Liver (tissue), 9 donors: ENCODE data around the gene PODNL1. TPM values are rescaled to one million over a fixed set of nuclear protein-coding genes. Genes with fewer than 3 reads are reported as not detected.
"Not testable (repeated sequence)": the region's sequence is repeated elsewhere in the genome, so short reads cannot be mapped to it uniquely, and the experiment has no call there.

Experiments used
- DNase-seq: peaks from one replicate; pipeline ENCODE4 v3.0.0-alpha.2; 2017; ENCODE audit warnings: low spot score
- H3K27ac ChIP-seq, 2 donors: one replicate each; pipeline ENCODE4 v1.7.0; 2013; ENCODE audit warnings: inconsistent platforms in 2 of 2, low read length in 2 of 2, control low read depth in 1 of 2, low read depth in 1 of 2, mild to moderate bottlenecking in 1 of 2
- H3K27me3 ChIP-seq, 4 donors: one replicate each; pipeline versions ENCODE4 v1.6.1 to v1.7.0; 2013; ENCODE audit warnings: low read length in 3 of 4, inconsistent platforms in 1 of 4, mild to moderate bottlenecking in 1 of 4, moderate library complexity in 1 of 4; ENCODE audit not compliant: control insufficient read depth in 4 of 4, insufficient read depth in 4 of 4
- H3K36me3 ChIP-seq, 4 donors: one replicate each; pipeline versions ENCODE4 v1.6.1 to v1.7.0; 2013; ENCODE audit warnings: low read length in 3 of 4, mild to moderate bottlenecking in 3 of 4, low read depth in 1 of 4, moderate library complexity in 1 of 4; ENCODE audit not compliant: control insufficient read depth in 4 of 4, insufficient read depth in 3 of 4
- H3K4me1 ChIP-seq, 4 donors: one replicate each; pipeline versions ENCODE4 v1.6.1 to v1.7.0; 2013; ENCODE audit warnings: low read length in 3 of 4, mild to moderate bottlenecking in 3 of 4, moderate library complexity in 1 of 4; ENCODE audit not compliant: control insufficient read depth in 4 of 4, insufficient read depth in 4 of 4
- H3K4me3 ChIP-seq, 3 donors: one replicate each; pipeline versions ENCODE4 v1.6.1 to v1.7.0; 2013; ENCODE audit warnings: low read length in 3 of 3, control low read depth in 1 of 3, low read depth in 1 of 3, mild to moderate bottlenecking in 1 of 3
- H3K9ac ChIP-seq, 2 donors: one replicate each; pipeline ENCODE4 v1.7.0; 2013; ENCODE audit warnings: low read length in 2 of 2, mild to moderate bottlenecking in 2 of 2, moderate library complexity in 2 of 2, control low read depth in 1 of 2, low read depth in 1 of 2
- H3K9me3 ChIP-seq, 4 donors: one replicate each; pipeline versions ENCODE4 v1.6.1 to v1.7.0; 2013; ENCODE audit warnings: low read length in 3 of 4; ENCODE audit not compliant: control insufficient read depth in 4 of 4
- ATF3 ChIP-seq: IDR thresholded peaks from 2 replicates; pipeline ENCODE4 v1.6.1; 2016; ENCODE audit warnings: antibody characterized with exemption
- CTCF ChIP-seq: fragments of 150-350 bp; IDR thresholded peaks from 2 replicates; pipeline ENCODE4 v1.5.1; 2017; ENCODE audit warnings: improper control_type of control experiment, low read depth, low read length; ENCODE audit not compliant: missing input control
- EGR1 ChIP-seq, 2 donors: IDR thresholded peaks; 2 replicates each; pipeline ENCODE4 v1.6.1; 2016 to 2018; ENCODE audit warnings: antibody characterized with exemption in 2 of 2, low read depth in 2 of 2
- FOXA1 ChIP-seq: IDR thresholded peaks from 2 replicates; pipeline ENCODE4 v1.6.1; 2016; ENCODE audit warnings: antibody characterized with exemption
- GABPA ChIP-seq, 2 donors: IDR thresholded peaks in 1 of 2; conservative IDR thresholded peaks in 1 of 2; 2 replicates each; pipeline ENCODE4 v1.6.1; 2016; ENCODE audit warnings: antibody characterized with exemption in 2 of 2, mild to moderate bottlenecking in 1 of 2, moderate library complexity in 1 of 2
- HNF4A ChIP-seq, 2 donors: conservative IDR thresholded peaks; 2 replicates each; pipeline ENCODE4 v1.6.1; 2016; ENCODE audit warnings: antibody characterized with exemption in 2 of 2, mild to moderate bottlenecking in 2 of 2
- HNF4G ChIP-seq: IDR thresholded peaks from 2 replicates; pipeline ENCODE4 v1.6.1; 2016; ENCODE audit warnings: antibody characterized with exemption
- JUND ChIP-seq, 2 donors: IDR thresholded peaks; 2 replicates each; pipeline ENCODE4 v1.6.1; 2016; ENCODE audit warnings: antibody characterized with exemption in 2 of 2
- MAX ChIP-seq: IDR thresholded peaks from 2 replicates; pipeline ENCODE4 v1.6.1; 2016; ENCODE audit warnings: antibody characterized with exemption
- NR2F2 ChIP-seq: IDR thresholded peaks from 2 replicates; pipeline ENCODE4 v1.6.1; 2016; ENCODE audit warnings: antibody characterized with exemption
- RAD21 ChIP-seq, 2 donors: IDR thresholded peaks; 2 replicates each; pipeline ENCODE4 v1.6.1; 2016; ENCODE audit warnings: antibody characterized with exemption in 2 of 2, mild to moderate bottlenecking in 2 of 2
- RXRA ChIP-seq, 2 donors: IDR thresholded peaks; 2 replicates each; pipeline ENCODE4 v1.6.1; 2017 to 2018; ENCODE audit warnings: antibody characterized with exemption in 2 of 2, mild to moderate bottlenecking in 1 of 2
- SP1 ChIP-seq: IDR thresholded peaks from 2 replicates; pipeline ENCODE4 v1.6.1; 2018; ENCODE audit warnings: antibody characterized with exemption, mild to moderate bottlenecking
- TAF1 ChIP-seq: conservative IDR thresholded peaks from 2 replicates; pipeline ENCODE4 v1.6.1; 2016; ENCODE audit warnings: antibody characterized with exemption, mild to moderate bottlenecking
- YY1 ChIP-seq: IDR thresholded peaks from 2 replicates; pipeline ENCODE4 v1.6.1; 2016; ENCODE audit warnings: antibody characterized with exemption, mild to moderate bottlenecking
- WGBS: extraction: QIAGEN DNeasy Blood & Tissue Kit; methylation state at CpG from one replicate; pipeline ENCODE4 v1.1.7; 2013; 5-methylcytosine and 5-hydroxymethylcytosine counted together
- polyA plus RNA-seq, 2 donors: library from polyadenylated mRNA; stranded (reverse) in 1 of 2; unstranded in 1 of 2; fragments of 200-250 nt in 1 of 2; fragments of >200 nt in 1 of 2; fragmentation: Nextera tagmentation in 1 of 2; extraction: Ambion mirVana in 1 of 2; gene quantifications; one replicate each; pipeline versions ENCODE4 v1.2.1 to v1.2.3, GENCODE V29; 2013 to 2015
- total RNA-seq, 2 donors: library from RNA; depleted of rRNA; stranded (reverse); fragments of >200 nt; gene quantifications; one replicate each; pipeline ENCODE4 v1.2.3, GENCODE V29; 2014
- TF ChIP-seq, protein P1 (sequence below): IDR thresholded peaks from 2 replicates; pipeline ENCODE4 v1.6.1; 2016; ENCODE audit warnings: antibody characterized with exemption, mild to moderate bottlenecking
- donor health status: healthy.
- donor health status: healthy.
- donor health status: healthy.
- donor health status: healthy.
- donor health status: healthy.

Gene PODNL1
- total and polyA plus RNA-seq, 4 donors: 0.30 TPM; not detected in 3

DNA sequence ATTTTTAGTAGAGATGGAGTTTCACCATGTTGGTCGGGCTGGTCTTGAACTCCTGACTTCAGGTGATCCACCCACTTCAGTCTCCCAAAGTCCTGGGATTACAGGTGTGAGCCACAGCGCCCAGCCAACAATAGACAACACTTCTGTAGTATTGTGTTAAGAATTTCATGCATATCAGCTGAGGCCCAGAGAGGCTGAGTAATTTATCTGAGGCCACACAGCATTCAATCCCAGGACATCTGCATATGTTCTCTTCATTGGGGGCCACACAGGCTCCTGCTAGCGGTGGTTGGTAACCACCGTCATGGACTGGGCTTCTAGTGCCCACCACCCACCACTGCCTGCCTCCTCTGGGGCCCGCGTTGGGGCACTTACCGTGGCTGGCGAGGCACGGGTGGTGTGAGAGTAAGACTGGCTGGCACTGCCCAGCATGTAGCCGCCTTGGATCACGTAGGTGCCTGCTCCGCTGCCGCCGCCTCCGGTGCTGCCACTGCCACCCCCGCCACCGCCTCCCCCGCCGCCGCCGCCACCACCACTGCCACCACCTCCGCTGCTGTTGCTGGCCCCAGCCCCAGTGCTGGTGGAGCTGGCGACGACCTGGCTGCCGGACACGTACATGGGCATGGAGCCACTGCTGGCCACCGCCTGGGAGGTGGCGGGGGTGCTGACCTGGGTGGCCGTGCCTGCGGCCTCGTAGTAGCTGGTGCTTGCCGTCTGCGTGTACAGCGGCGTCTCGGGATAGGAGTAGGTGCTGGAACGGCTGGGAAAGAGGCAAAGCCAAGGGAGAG is 34.3 kb upstream of the PODNL1 start:
- peaks cover 12 to 60% (median 29%) of the 10 kb centered on the region in 4 donors for H3K36me3 ChIP-seq
- no peaks in the 10 kb centered on the region for H3K27me3 ChIP-seq
- H3K27ac ChIP-seq: no peak overlapping the region
- no peak overlapping the region for H3K9ac ChIP-seq
- H3K9me3 ChIP-seq: no peaks in the 10 kb centered on the region
- no peak overlapping the region for H3K4me3 ChIP-seq
- DNase-seq: no peak
- no peaks in the 10 kb centered on the region for H3K4me1 ChIP-seq
- 93% methylated on average over 37 of the region's 37 CpGs for WGBS
- TF ChIP-seq JUND (IDR thresholded peaks at IDR 0.05) (no peak), HNF4A (conservative IDR thresholded peaks at IDR 0.05) (no peak), CTCF (no peak), NR2F2 (no peak), YY1 (no peak)

GRCh38 chr19:13971868-13972267 is 33.7 kb upstream of the PODNL1 start:
- DNase-seq, H3K9ac ChIP-seq, H3K4me3 ChIP-seq, H3K27me3 ChIP-seq, H3K27ac ChIP-seq, H3K9me3 ChIP-seq, H3K4me1 ChIP-seq: not testable (repeated sequence)
- peaks cover 15 to 67% (median 30%) of the 10 kb centered on the region in 4 donors for H3K36me3 ChIP-seq
- WGBS: 93% methylated on average over 15 of the region's 15 CpGs

GRCh38 chr19:13969897-13970296 is 31.7 kb upstream of the PODNL1 start:
- TF ChIP-seq HNF4A (conservative IDR thresholded peaks at IDR 0.05) (no peak), TAF1 (no peak), NR2F2 (no peak), HNF4G (no peak), ATF3 (no peak), GABPA (IDR thresholded peaks at IDR 0.05 in 1 of 2, conservative IDR thresholded peaks at IDR 0.05 in 1 of 2) (no peak), MAX (no peak), SP1 (no peak), RXRA (IDR thresholded peaks at IDR 0.05) (no peak), EGR1 (IDR thresholded peaks at IDR 0.05; ENCODE audit: low read depth in 2 of 2) (no peak), RAD21 (IDR thresholded peaks at IDR 0.05) (no peak), FOXA1 (no peak), YY1 (no peak)
- TF ChIP-seq, protein P1, sequence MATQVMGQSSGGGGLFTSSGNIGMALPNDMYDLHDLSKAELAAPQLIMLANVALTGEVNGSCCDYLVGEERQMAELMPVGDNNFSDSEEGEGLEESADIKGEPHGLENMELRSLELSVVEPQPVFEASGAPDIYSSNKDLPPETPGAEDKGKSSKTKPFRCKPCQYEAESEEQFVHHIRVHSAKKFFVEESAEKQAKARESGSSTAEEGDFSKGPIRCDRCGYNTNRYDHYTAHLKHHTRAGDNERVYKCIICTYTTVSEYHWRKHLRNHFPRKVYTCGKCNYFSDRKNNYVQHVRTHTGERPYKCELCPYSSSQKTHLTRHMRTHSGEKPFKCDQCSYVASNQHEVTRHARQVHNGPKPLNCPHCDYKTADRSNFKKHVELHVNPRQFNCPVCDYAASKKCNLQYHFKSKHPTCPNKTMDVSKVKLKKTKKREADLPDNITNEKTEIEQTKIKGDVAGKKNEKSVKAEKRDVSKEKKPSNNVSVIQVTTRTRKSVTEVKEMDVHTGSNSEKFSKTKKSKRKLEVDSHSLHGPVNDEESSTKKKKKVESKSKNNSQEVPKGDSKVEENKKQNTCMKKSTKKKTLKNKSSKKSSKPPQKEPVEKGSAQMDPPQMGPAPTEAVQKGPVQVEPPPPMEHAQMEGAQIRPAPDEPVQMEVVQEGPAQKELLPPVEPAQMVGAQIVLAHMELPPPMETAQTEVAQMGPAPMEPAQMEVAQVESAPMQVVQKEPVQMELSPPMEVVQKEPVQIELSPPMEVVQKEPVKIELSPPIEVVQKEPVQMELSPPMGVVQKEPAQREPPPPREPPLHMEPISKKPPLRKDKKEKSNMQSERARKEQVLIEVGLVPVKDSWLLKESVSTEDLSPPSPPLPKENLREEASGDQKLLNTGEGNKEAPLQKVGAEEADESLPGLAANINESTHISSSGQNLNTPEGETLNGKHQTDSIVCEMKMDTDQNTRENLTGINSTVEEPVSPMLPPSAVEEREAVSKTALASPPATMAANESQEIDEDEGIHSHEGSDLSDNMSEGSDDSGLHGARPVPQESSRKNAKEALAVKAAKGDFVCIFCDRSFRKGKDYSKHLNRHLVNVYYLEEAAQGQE: no peak
- H3K36me3 ChIP-seq: peaks cover 23 to 69% (median 30%) of the 10 kb centered on the region in 4 donors
- no peak overlapping the region for H3K4me3 ChIP-seq
- no peaks in the 10 kb centered on the region for H3K4me1 ChIP-seq
- no peak for DNase-seq
- no peak overlapping the region for H3K9ac ChIP-seq
- H3K27ac ChIP-seq: no peak overlapping the region
- WGBS: 96% methylated on average over 18 of the region's 18 CpGs
- H3K27me3 ChIP-seq: no peaks in the 10 kb centered on the region
- no peaks in the 10 kb centered on the region for H3K9me3 ChIP-seq
